CD4-positive, alpha-beta memory T cell (primary cell): Measurements from ENCODE around the gene SGPL1. TPM values are rescaled to one million over a fixed set of nuclear protein-coding genes. Genes with fewer than 3 reads are reported as not detected.

Source experiments
- CTCF ChIA-PET: fragments of 350-600 bp; sonication (Branson Sonifier 250); formaldehyde crosslinking; loops from one replicate; lab custom pipeline; 2021; ENCODE audit warnings: inconsistent platforms; ENCODE audit not compliant: partially characterized antibody; lab: Charles Lee
- POLR2A ChIA-PET: fragments of 350-600 bp; sonication (Branson Sonifier 250); formaldehyde crosslinking; loops from one replicate; lab custom pipeline; 2021; ENCODE audit not compliant: partially characterized antibody; lab: Charles Lee
- DNase-seq, 5 donors: peaks; one replicate each; pipeline versions ENCODE4 v3.0.0 to v3.0.0-alpha.2; 2020 to 2022; ENCODE audit warnings: mixed read lengths in 1 of 5
- H3K27ac ChIP-seq: one replicate; pipeline ENCODE4 v1.7.0; 2013; ENCODE audit warnings: low read depth, low read length
- H3K27me3 ChIP-seq: 2 replicates; pipeline ENCODE4 v1.7.0; 2013; ENCODE audit warnings: mild to moderate bottlenecking, low read length, moderate library complexity; ENCODE audit not compliant: insufficient read depth
- H3K36me3 ChIP-seq: 2 replicates; pipeline ENCODE4 v1.7.0; 2013; ENCODE audit warnings: mild to moderate bottlenecking, low read length, moderate library complexity; ENCODE audit not compliant: insufficient read depth
- H3K4me1 ChIP-seq: 2 replicates; pipeline ENCODE4 v1.7.0; 2013; ENCODE audit warnings: mild to moderate bottlenecking, low read length, moderate library complexity; ENCODE audit not compliant: insufficient read depth
- H3K4me3 ChIP-seq, 2 donors: one replicate each; pipeline ENCODE4 v1.7.0; 2013; ENCODE audit warnings: low read length in 2 of 2, mild to moderate bottlenecking in 1 of 2
- H3K9me3 ChIP-seq, 2 donors: one replicate each; pipeline ENCODE4 v1.7.0; 2013; ENCODE audit warnings: low read length in 2 of 2, control low read depth in 1 of 2; ENCODE audit not compliant: control insufficient read depth in 1 of 2
- H3K27ac Mint-ChIP-seq, 7 donors: one replicate each; pipeline ENCODE4 v1.8.0; 2020 to 2021; ENCODE audit warnings: mixed read lengths in 7 of 7, mild to moderate bottlenecking in 6 of 7, inconsistent platforms in 3 of 7, moderate library complexity in 3 of 7
- H3K27me3 Mint-ChIP-seq, 2 donors: one replicate each; pipeline ENCODE4 v1.8.0; 2020 to 2021; ENCODE audit warnings: mixed read lengths in 2 of 2
- H3K36me3 Mint-ChIP-seq, 2 donors: one replicate each; pipeline ENCODE4 v1.8.0; 2020 to 2021; ENCODE audit warnings: mixed read lengths in 2 of 2, inconsistent platforms in 1 of 2, mild to moderate bottlenecking in 1 of 2
- H3K4me1 Mint-ChIP-seq, 4 donors: one replicate each; pipeline ENCODE4 v1.8.0; 2020 to 2021; ENCODE audit warnings: mixed read lengths in 4 of 4, mild to moderate bottlenecking in 1 of 4
- H3K4me3 Mint-ChIP-seq, 8 donors: one replicate each; pipeline ENCODE4 v1.8.0; 2020 to 2021; ENCODE audit warnings: mixed read lengths in 8 of 8, mild to moderate bottlenecking in 7 of 8, moderate library complexity in 6 of 8, inconsistent platforms in 3 of 8
- H3K9me3 Mint-ChIP-seq, 8 donors: one replicate each; pipeline ENCODE4 v1.8.0; 2020 to 2021; ENCODE audit warnings: mixed read lengths in 8 of 8, mild to moderate bottlenecking in 5 of 8, inconsistent platforms in 3 of 8, moderate library complexity in 1 of 8
- intact Hi-C: fragments of 100-400 bp; cut with micrococcal nuclease; formaldehyde crosslinking; loops from one replicate; pipeline ENCODE4 v1.15.1; 2023
- polyA plus RNA-seq, 2 donors: library from polyadenylated mRNA; unstranded; fragments of 300-500 nt; fragmentation: Illumina TruSeq; gene quantifications; one replicate each; pipeline ENCODE4 v1.2.3, GENCODE V29; 2021
- total RNA-seq, 2 experiments: library from RNA; stranded (reverse); gene quantifications; one replicate each; pipeline ENCODE4 v1.2.3, GENCODE V29; 2021

The SGPL1 gene
- total and polyA plus RNA-seq, 4 experiments from 2014 or later, result 14.3 to 32.2 (median 22.1) TPM

DNA sequence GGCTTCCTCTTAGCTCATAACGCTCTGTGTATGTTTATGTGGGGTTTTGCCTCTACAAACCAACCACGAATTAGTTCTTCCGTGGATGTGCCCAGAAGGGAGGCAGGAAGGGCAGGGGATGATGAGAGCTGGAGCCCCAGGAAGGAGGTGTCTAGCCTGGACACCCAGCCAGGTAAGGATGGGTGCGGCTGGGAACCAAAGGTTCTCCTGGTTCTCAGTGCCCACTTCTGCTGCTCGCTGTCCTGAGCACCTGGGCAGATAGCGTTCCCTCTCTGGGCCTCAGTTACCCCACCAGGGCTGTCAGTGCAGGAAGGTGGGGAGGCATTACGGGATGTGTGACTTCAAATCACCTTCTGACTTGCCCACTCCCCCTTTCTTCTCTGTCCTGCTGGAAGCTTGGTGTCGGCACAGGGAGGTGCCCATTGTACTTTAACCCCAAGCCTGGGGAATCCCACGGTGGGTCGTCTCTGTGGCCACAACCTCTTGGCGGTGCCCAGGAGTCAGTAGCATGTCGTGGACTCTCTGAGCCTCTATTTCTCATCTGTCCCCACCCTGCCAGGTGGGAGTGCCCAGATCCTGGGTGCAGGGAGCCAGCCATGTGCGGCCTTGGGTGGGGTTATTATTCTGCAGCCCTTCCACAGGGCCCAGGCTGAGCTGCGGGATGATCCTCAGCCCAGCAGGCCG is 91.3 kb downstream of the SGPL1 start:
- H3K4me1 ChIP-seq, result no peaks in the 10 kb centered on the region
- H3K27ac ChIP-seq, result no peak overlapping the region
- ChIA-PET CTCF (interaction anchor here (0.5 to 1.2 kb wide), 2 partner anchors 18 to 269 kb away, joined by 3 read pairs; no protein-coding TSS in a partner anchor), POLR2A (no interaction called here)
- Mint-ChIP-seq H3K4me1 (no peaks in the 10 kb centered on the region), H3K9me3 (no peaks in the 10 kb centered on the region), H3K4me3 (no peak overlapping the region), H3K36me3 (no peaks in the 10 kb centered on the region), H3K27ac (no peak overlapping the region), H3K27me3 (peaks cover 5 to 7% of the 10 kb centered on the region in 2 donors)
- no peaks in the 10 kb centered on the region for H3K36me3 ChIP-seq
- no peaks in the 10 kb centered on the region for H3K27me3 ChIP-seq
- H3K9me3 ChIP-seq, result no peaks in the 10 kb centered on the region
- no peak overlapping the region for H3K4me3 ChIP-seq
- DNase-seq, result no peak
- intact Hi-C loops, result no loop called here

DNA sequence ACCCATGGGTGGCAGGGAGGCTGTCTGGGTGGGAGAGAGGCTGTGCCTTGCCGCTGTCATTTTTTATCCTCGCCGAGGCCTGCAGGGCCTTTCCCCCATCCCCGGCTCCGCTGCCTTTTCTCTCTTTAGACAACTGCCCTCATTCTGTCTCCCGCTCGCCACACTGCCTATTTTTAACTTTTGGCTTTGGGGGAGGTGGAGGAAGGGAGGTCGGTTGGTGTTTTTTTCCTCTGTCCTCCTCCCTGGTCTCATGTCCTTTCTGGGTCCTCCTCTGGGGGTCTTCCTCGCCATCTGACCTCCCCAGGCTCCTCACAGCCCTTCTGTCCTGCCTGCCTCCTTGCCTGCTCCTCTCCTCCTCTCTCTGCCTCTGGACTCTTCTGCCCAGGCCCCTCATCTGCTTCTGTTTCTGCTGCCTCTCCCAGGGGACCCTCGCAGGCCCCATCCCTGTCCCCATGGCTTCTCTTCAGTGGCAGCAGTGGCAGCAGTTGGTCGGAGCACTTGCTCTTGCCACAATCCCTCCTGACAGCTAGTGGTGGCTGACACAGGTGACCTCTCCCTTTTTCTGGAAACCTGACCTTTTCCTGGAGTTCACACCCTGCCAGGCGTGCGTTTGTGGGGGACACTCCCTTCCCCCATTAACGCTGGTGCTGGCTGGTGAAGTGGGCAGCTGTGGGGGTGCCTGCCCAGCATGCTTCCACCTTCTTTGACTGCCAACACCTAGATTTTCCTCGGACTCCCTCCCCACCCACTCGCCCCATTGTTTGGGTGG is 92.1 kb downstream of the SGPL1 start:
- Histone ChIP-seq H3K4me3 (no peak overlapping the region), H3K27ac (no peak overlapping the region), H3K4me1 (no peaks in the 10 kb centered on the region), H3K9me3 (no peaks in the 10 kb centered on the region), H3K27me3 (no peaks in the 10 kb centered on the region), H3K36me3 (no peaks in the 10 kb centered on the region)
- no peak overlapping the region for H3K27ac Mint-ChIP-seq
- H3K36me3 Mint-ChIP-seq, result no peaks in the 10 kb centered on the region
- no peaks in the 10 kb centered on the region for H3K4me1 Mint-ChIP-seq
- ChIA-PET CTCF (no interaction called here), POLR2A (no interaction called here)
- no peak overlapping the region for H3K4me3 Mint-ChIP-seq
- intact Hi-C loops, result no loop called here
- peaks cover 5 to 7% of the 10 kb centered on the region in 2 donors for H3K27me3 Mint-ChIP-seq
- peaks cover 0 to 2% (median 0%) of the 10 kb centered on the region in 8 donors for H3K9me3 Mint-ChIP-seq
- DNase-seq, result no peak

GRCh38 chr10:70908406-70909296 is 92.9 kb downstream of the SGPL1 start:
- Mint-ChIP-seq H3K27ac (no peak overlapping the region), H3K27me3 (peaks cover 2 to 6% of the 10 kb centered on the region in 2 donors)

DNA sequence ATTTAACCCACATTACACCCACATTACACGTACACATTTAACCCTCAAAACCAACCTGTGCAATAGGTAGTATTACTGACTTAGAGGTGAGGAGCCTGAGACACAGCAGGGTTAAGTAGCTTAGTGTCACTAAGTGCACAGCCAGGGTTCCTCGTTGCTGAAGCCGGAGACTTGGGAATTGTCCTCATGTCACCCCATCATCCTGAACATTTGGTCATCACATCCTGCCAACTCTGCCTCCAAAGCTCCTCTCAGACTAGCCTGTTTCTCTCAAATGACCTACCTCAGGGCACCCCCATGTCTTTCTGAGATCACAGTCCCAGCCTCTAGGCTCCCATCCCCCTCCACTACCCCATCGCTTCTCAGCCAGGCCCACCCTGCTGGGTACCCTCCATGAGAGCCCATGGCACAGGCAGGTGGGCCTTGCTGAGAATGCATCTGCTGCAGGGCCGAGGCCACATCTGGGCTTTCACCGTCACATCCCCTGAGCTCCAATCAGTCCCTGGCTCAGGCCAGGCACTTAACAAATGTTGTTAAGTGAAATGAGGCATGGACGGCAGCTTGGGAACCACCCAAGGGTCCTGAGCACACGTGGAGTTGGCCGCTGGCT is 93.7 kb downstream of the SGPL1 start:
- peaks cover 0 to 2% (median under 1%) of the 10 kb centered on the region in 8 donors for H3K9me3 Mint-ChIP-seq
- Histone ChIP-seq H3K36me3 (no peaks in the 10 kb centered on the region), H3K4me3 (no peak overlapping the region), H3K27ac (no peak overlapping the region), H3K27me3 (no peaks in the 10 kb centered on the region), H3K9me3 (no peaks in the 10 kb centered on the region), H3K4me1 (no peaks in the 10 kb centered on the region)
- no peaks in the 10 kb centered on the region for H3K36me3 Mint-ChIP-seq
- no peak for DNase-seq
- no peak overlapping the region for H3K4me3 Mint-ChIP-seq
- H3K27ac Mint-ChIP-seq, result no peak overlapping the region
- ChIA-PET POLR2A (no interaction called here), CTCF (no interaction called here)
- no peaks in the 10 kb centered on the region for H3K4me1 Mint-ChIP-seq
- intact Hi-C loops, result no loop called here
- H3K27me3 Mint-ChIP-seq, result peaks cover 2 to 8% of the 10 kb centered on the region in 2 donors

More at GRCh38 chr10:70908406-70909296, 92.9 kb downstream of the SGPL1 start:
- intact Hi-C loops, result no loop called here
- DNase-seq, result no peak
- Mint-ChIP-seq H3K4me1 (no peaks in the 10 kb centered on the region), H3K4me3 (no peak overlapping the region), H3K9me3 (peaks cover 0 to 2% (median 0%) of the 10 kb centered on the region in 8 donors), H3K36me3 (no peaks in the 10 kb centered on the region)
- no peaks in the 10 kb centered on the region for H3K9me3 ChIP-seq
- H3K4me3 ChIP-seq, result no peak overlapping the region
- ChIA-PET CTCF (no interaction called here), POLR2A (no interaction called here)
- H3K36me3 ChIP-seq, result no peaks in the 10 kb centered on the region
- H3K27me3 ChIP-seq, result no peaks in the 10 kb centered on the region
- H3K27ac ChIP-seq, result no peak overlapping the region
- no peaks in the 10 kb centered on the region for H3K4me1 ChIP-seq

DNA sequence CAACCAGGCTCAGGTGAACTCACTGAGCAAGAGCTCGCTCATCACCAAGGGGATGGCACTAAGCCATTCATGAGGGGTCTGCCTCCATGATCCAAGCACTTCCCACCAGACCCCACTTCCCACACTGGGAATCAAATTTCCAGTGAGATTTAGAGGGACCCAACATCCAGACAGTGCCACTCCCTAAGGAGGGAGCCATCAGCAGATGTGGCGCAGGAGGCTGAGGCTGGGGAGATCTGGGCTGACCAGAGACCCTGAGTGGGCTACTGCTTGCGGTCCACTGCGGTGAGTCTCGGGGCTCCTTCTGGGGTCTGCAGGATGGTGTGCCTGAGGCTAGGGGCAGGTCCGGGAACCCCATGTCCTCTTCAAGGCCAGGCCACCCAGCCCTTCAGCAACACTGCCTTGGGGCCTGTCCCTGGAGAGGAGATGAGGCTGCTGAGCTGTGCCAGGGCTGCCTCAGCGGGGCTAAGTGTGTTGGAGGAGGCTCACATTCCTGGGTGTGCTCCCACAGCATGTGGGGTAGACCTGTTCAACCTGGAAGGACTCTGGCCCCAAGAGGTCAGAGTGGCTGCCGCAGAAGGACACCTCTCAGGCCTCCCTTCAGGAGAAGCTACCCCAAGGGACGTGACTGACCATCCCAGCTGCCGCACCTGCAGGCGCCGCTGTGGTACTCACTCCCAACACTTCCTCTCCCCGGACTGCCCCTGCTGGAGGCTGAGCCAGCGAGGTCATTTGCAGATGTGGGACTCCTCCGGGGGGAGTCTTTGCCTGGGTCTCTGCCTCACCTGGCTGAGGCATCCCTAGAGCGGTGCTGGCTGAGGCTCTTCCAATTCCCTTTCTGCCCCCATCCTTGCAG is 95.0 kb downstream of the SGPL1 start:
- intact Hi-C loops, result no loop called here
- no peaks in the 10 kb centered on the region for H3K9me3 ChIP-seq
- peaks cover 7 to 8% of the 10 kb centered on the region in 2 donors for H3K27me3 Mint-ChIP-seq
- CTCF ChIA-PET, result no interaction called here
- peaks cover 0 to 2% (median under 1%) of the 10 kb centered on the region in 8 donors for H3K9me3 Mint-ChIP-seq
- no peaks in the 10 kb centered on the region for H3K36me3 ChIP-seq
- POLR2A ChIA-PET, result no interaction called here
- H3K4me1 ChIP-seq, result no peaks in the 10 kb centered on the region
- H3K4me3 Mint-ChIP-seq, result no peak overlapping the region
- no peak overlapping the region for H3K4me3 ChIP-seq
- H3K36me3 Mint-ChIP-seq, result no peaks in the 10 kb centered on the region
- no peak for DNase-seq
- H3K4me1 Mint-ChIP-seq, result no peaks in the 10 kb centered on the region
- H3K27ac ChIP-seq, result no peak overlapping the region
- H3K27ac Mint-ChIP-seq, result no peak overlapping the region
- no peaks in the 10 kb centered on the region for H3K27me3 ChIP-seq

DNA sequence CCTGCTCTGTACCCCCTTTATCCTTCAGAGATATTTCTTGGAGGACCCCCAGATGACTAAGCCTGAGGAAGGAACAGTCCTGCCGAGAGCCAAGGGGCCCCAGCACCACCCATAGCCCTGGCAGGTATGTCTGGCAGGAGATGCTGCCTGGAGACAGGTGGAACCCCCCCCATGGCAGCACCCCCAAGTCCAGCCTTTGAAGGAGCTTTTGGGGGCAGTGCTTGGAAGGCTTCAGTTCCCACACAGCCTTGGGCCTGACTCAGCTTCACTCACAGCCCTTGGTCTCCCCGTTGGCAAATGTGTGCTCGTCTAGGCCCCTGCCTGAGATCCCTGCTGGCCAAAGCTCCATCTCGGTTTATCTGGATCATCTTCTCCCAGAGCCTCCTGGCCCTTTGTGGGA is 95.6 kb downstream of the SGPL1 start:
- Mint-ChIP-seq H3K9me3 (peaks cover 0 to 2% (median under 1%) of the 10 kb centered on the region in 8 donors), H3K4me1 (no peaks in the 10 kb centered on the region), H3K4me3 (no peak overlapping the region), H3K36me3 (no peaks in the 10 kb centered on the region), H3K27me3 (peaks cover 8 to 11% of the 10 kb centered on the region in 2 donors), H3K27ac (no peak overlapping the region)
- intact Hi-C loops, result no loop called here
- Histone ChIP-seq H3K27ac (no peak overlapping the region), H3K9me3 (no peaks in the 10 kb centered on the region), H3K4me3 (no peak overlapping the region), H3K36me3 (no peaks in the 10 kb centered on the region), H3K4me1 (no peaks in the 10 kb centered on the region), H3K27me3 (no peaks in the 10 kb centered on the region)
- CTCF ChIA-PET, result no interaction called here
- no peak for DNase-seq
- POLR2A ChIA-PET, result no interaction called here
